HG02938 (cell line): ENCODE results near the gene CLCA2.

Experiments
- ATAC-seq: cut with Tn5 transposase; IDR thresholded peaks from one replicate; pipeline ENCODE4 v1.9.1; 2021; ENCODE audit warnings: mild to moderate bottlenecking, moderate library complexity; ENCODE audit not compliant: unreplicated experiment

Gene CLCA2, protein sequence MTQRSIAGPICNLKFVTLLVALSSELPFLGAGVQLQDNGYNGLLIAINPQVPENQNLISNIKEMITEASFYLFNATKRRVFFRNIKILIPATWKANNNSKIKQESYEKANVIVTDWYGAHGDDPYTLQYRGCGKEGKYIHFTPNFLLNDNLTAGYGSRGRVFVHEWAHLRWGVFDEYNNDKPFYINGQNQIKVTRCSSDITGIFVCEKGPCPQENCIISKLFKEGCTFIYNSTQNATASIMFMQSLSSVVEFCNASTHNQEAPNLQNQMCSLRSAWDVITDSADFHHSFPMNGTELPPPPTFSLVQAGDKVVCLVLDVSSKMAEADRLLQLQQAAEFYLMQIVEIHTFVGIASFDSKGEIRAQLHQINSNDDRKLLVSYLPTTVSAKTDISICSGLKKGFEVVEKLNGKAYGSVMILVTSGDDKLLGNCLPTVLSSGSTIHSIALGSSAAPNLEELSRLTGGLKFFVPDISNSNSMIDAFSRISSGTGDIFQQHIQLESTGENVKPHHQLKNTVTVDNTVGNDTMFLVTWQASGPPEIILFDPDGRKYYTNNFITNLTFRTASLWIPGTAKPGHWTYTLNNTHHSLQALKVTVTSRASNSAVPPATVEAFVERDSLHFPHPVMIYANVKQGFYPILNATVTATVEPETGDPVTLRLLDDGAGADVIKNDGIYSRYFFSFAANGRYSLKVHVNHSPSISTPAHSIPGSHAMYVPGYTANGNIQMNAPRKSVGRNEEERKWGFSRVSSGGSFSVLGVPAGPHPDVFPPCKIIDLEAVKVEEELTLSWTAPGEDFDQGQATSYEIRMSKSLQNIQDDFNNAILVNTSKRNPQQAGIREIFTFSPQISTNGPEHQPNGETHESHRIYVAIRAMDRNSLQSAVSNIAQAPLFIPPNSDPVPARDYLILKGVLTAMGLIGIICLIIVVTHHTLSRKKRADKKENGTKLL

DNA sequence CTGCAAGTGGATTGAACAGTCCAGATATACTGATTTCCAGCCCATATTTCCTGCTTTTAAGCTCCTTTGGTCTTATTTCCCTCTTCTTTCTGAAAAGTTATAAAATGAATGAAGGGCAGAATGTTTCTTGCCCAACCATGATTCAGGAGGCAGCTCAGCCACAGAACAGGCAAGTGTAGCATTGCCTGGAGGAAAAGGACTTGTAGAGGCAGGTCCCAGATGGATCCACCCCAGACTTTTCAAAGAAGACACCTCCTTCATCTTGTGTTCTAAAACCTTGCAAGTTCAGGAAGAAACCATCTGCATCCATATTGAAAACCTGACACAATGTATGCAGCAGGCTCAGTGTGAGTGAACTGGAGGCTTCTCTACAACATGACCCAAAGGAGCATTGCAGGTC is at the start of gene CLCA2:
Gene CLCA2, plus strand, starts transcription at position 299 of the 400 bp plus-strand sequence. Its CDS starts 77 bp downstream, at position 376.
- no peak for ATAC-seq

GRCh38 chr1:86375688-86376087 is 48.3 kb upstream of the CLCA2 start:
- ATAC-seq = no peak

DNA sequence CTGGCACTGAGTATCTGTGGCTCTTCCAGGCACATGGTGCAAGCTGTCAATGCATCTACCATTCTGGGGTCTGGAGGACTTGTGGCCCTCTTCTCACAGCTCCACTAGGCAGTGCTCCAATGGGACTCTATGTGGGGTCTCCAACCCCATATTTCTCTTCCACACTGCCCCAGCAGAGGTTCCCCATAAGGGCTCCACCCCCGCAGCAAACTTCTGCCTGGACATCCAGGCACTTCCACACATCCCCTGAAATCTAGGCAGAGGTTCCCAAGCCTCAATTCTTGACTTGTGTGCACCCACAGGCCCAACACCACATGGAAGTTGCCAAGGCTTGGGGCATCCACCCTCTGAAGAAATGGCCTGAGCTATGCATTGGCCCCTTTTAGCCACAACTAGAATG is 46.6 kb upstream of the CLCA2 start:
- ATAC-seq = no peak

DNA sequence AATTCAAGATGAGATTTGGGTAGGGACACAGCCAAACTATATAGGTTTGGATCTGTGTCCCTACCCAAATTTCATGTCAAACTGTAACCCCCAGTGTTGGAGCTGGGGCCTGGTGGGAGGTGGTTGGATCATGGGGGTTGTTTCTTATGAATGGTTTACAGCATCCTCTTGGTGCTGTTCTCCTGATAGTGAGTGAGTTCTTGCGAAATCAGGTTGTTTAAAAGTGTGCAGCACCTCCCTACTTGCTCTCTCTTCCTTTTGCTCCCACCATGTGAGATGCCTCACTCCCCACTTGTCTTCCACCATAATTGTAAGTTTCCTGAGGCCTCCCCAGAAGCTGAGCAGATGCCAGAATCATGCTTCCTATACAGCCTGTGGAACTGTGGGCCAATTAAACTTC is 45.2 kb upstream of the CLCA2 start:
- no peak for ATAC-seq

- peak; percentile 84 for ATAC-seq
Observed at GRCh38 chr1:86380257-86380861, 43.6 kb upstream of the CLCA2 start.

DNA sequence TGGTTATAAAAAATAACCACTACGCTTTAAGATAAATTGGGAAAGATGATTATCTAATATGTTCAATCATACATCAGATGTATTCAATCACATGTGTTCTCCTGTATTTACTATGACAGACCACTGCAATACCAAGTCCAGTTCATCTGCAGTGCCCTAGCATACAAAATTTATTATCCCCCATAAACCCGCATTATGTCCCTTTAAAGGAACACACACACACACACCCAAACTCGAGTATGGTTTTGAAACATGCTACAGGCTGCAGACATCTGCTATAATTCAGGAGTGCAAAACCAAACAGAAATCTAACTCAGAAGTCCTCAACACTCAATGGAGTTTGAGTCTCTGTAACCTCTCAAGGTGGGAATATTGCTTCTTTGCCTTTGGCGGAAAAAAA is 42.7 kb upstream of the CLCA2 start:
- no peak for ATAC-seq

- no peak for ATAC-seq
Observed at GRCh38 chr1:86382878-86383277, 41.1 kb upstream of the CLCA2 start.

GRCh38 chr1:86387916-86388627 is 35.9 kb upstream of the CLCA2 start:
- no peak for ATAC-seq

- ATAC-seq = no peak
Observed at GRCh38 chr1:86388777-86389176, 35.2 kb upstream of the CLCA2 start.

DNA sequence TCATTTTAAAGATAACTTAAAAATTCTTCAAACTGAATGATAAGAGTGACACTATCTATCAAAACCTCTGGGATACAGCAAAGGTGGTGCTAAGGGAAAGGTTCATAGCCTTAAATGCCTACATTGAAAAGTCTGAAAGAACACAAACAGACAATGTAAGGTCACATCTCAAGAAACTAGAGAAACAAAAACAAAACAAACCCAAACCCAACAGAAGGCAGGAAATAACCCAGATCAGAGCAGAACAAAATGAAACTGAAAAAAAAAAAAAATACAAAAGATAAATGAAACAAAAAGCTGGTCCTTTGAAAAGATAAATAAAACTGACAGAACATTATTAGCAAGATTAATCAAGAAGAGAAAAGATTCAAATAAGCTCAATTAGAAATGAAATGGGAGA is 34.7 kb upstream of the CLCA2 start:
- peak; percentile 95 for ATAC-seq

GRCh38 chr1:86394416-86394815 is 29.6 kb upstream of the CLCA2 start:
- ATAC-seq = no peak

DNA sequence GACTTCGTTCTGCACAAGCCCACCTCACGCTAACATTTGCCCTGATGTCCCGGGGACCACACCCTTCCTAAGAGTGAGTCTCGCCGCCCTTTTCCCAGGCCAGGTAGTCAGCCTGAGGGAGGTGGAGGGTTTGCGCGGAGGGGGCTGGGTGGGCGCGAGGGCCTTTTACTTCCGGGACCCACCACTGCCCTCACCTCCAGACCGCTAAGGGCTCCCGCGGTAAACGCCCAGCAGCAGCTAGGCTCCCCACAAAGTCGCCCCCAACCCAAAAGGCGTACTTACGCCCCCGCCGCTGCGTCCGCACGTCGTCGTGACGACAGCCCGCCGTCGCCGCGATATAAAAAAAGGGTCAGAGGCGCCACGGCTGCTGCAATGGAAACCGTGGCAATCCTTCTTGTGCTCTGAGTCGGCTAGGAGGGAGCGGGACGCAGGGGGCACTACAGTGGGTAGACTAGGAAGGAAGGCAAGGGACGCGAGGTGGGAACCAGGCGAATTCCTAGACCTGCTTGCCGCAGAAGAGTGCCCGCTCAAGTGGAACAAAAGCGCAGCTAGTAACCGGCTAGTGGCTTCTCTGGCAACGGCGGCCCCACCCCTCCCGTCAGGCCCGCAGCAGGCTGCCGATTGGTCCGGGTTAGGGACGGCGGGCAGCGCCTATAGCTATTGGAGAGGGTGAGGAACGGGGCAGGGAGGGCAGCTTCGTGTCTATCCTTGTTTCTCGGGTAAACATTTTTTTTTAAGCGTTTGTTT is 28.0 kb upstream of the CLCA2 start, which contains the start of gene ODF2L:
Gene ODF2L, minus strand, starts transcription at position 573 of the 747 bp plus-strand sequence. CDS start 9,296 bp downstream, outside the sequence.
- peak; percentile 99 for ATAC-seq

DNA sequence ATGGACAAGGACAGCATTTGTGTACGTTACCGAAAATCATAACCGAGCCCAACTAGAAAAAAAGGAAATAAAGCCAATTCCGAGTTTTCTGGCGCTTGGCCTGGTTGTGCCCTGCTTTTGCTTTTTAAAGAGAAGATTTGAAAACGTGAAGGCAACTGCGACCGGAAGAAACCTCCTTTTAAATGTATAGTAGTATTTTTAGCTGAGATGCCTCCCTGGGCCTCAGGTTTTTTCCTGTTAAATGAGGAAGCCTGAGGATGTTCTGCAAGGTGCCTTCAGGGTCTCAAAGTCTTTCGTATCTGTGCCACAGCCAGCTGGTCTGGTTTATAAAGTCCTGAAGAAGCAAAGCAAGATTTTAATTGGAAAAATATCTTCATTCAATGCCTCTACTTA is 27.5 kb upstream of the CLCA2 start:
- peak; percentile 18 for ATAC-seq

DNA sequence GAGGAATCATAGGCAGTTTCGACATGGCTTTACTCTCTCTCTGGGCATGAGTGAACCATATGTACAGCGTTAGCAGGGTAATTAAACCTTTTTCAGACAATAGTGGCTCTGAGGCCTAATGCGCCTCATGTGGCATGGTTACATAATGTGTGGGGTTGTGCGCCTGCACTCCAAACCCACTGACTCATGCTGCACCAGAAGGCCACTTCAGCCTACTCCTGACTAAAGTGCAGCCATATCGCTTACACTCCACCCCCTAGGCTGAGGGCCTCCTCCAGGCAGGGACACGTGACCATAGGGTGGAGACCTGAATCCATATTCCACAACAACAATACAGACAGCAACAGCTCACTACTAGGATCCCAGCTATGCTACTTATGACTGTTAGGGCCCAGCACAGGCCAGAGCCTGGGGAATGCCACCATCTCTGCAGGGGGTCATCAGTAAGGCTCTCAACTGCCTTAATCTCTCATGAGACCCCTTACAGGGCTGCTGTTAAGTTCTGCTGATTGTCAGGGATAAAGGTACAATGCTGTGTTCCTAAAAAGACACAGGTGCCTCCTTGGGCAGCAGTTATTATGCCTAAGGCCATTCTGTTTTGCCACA is 14.5 kb upstream of the CLCA2 start:
- ATAC-seq = no peak

- ATAC-seq = no peak
Observed at GRCh38 chr1:86410879-86411278, 13.1 kb upstream of the CLCA2 start.

DNA sequence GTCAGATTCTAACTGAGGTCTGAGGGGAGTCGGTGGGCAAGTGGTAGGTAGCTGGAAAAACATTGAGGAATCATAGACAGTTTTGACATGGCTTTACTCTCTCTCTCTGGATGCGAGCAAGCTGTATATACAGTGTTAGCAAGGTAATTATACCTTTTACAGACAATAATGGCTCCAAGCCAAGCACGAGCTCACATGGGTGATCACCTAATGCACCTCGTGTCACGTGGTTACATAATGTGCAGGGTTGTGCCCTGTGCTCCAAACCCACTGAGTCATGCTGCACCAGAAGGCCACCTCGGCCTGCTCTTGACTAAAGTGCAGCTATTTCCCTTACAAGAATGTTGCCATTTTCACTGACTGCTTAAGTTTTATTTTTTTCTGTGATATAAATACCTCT is 7.6 kb upstream of the CLCA2 start:
- ATAC-seq = no peak

DNA sequence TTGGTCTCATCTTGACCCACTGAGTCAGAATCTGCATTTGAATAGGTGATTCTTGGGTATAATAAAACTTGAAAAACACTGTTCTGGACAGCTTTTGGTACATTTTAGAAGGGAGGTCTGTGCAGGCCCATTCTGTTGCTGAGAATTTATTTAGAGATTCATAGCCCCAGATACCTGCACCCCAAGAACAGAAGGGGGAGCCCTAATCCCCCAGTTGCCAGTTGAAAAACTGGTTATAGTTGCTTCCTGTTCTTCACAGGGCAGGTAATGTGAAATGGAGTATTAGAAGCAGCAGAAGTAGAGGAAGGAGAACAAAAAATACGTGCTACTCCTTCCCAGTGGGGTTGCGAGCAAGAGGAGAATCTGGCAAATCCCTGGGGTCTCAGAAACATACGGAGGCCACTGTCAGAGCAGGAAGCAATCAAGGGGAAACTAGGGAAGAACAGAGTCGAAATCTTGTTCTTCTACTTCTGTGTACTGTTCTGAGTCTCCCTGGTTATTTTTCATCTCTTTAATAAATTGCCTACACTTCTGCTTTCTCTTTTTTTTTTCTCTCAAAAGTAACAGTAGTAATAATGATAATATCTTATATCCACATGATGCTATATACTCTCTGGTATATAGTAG is 4.6 kb upstream of the CLCA2 start:
- peak; percentile 81 for ATAC-seq

DNA sequence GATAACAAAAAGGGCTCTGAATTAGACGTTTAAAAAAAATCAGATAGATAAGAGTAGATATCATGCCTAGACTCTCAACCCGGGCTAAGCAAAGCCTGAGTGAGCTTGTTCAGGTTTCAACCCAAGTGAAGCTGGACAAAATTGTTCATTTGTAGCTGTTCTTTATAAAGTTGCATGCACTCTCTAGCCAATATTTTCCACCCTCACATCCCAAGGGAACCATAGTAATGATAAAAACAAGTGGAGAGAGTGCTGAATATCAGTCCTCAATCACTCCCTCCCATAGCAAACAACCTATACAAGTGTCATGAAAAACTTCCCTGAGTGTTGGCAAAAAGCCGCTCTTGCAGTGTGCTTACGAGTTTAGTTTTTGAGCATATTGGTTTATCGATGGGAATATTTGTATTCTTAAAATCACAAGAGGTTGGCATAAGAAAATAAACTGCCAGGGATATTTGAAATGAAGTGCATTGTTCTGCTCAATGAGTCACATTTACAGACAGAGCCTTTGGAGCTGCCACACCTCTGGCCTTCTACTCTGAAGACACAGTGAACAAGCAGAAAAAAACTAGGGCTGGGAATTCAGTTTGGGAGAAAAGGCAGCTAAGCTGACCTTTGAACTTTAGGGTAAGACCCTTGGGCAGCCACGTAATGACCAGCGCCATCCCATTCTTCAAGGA is 2.2 kb upstream of the CLCA2 start:
- ATAC-seq = no peak

DNA sequence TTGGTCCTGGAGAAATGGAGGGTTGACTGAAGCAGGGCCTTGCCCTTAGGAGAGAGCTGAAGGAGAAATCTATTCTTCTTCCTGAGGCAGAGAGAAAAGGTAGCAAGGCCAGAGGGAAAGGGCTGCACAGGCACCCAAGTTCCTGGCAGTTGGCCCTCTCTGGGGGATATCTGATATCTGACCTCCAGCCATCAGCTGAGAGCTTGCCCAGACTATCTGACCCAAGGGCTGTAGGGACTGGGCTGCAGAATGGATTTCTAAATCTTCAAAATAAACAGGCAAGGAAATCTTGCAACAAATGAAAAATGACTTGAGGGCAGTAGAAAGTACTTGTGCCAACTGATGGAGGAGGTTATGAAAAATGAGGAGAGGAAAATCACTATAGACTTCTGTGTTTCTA is 498 bp upstream of the CLCA2 start:
- ATAC-seq = no peak
